Stimulated activated CD8-positive, alpha-beta memory T cell treated with anti-CD3 and anti-CD28 coated beads, Interleukin-12 subunit alpha, Interleukin-12 subunit beta, amount 100 ng/mL, for 24 hours (primary cell): ENCODE results near the gene CARD16.
"Not testable (repeated sequence)": the region's sequence is repeated elsewhere in the genome, so short reads cannot be mapped to it uniquely, and the experiment has no call there.

ENCODE experiments used
- DNase-seq: peaks from one replicate; pipeline ENCODE4 v3.0.0-alpha.2; 2020; ENCODE audit errors: extremely low read depth

Gene CARD16

DNA sequence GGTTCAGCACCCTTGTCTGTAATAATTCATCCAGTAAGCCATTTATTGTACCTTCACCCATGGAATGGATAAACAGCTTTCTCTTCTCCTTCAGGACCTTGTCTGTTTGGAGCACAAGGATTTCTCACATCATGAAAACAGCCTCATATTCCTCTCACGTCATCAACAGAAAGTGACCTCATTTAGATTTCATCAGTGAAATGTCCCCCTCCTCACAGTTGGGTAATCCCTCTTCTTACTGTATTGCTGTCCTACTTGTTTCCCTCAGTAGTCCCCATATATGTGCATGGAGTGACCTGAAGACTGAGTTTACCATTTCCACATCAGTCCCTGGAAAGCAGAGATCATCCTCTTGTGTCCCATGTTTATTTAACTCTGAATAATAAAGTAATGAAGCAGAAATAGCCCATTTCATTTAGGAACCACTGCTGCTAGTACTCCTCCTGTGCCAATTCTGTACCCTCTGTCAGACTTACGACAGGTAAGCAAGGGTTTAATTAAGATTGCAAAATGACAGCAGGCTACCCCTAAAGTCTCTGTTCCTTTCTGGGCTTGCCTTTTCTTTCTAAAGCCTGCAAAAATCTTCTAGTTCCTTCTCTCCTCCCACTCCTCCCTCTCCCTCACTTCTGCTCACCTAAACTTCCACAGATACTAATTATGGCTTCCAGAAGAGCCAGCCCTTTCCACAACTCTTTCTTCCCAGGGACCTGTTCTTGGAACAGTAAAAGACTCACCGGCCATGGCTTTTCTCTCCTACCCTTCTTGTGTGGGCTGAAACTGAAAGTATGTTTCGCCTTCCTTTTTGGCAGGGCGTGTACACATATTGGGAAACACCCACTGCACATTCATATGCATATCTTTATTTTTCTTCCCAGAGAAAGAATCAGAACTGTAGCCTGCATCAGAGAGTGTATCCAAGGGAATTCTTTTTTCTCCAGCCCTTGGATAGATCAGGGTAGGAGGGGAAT is at the start of gene CARD16:
Gene CARD16 (minus strand): TSS at position 779 of the 968 bp plus-strand sequence. CDS start 38 bp downstream, at position 741.
- DNase-seq, result not testable (repeated sequence)

- no peak for DNase-seq
Measured at GRCh38 chr11:105092256-105093239, 47.4 kb upstream of the CARD16 start.

DNA sequence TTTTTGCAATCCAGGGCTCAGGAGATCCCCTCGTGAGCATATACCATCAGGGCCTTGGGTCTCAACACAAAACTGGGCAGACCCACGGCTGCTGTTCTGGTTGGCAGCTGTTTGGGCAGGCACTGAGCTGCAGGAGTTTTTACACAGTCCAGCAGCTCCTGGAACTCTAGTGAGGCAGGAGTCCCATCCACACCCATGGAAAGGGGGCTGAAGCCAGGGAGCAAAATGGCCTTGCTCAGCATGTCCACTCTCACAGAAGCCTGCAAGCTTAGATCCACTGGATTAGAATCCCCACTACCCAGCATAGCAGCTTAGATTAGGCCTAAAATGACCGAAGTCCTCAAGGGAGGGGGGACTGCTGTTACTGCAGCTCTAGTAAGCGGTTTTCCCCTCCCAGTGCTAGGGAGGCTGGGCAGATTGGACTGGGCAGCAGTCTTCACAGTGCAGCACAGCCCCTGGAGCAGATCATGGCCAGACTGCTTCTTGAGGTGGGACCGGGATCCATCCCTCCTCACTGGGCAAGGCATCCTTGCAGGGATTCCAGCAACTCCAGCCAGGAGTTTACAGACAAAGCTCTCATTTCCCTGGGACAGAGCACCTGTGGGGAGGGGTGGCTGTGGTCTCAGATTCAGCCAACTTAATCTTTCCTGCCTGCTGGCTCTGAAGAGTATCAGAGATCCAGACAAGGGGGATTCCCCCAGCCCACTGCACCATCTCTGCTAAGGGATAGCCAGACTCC is 36.4 kb upstream of the CARD16 start:
- no peak for DNase-seq

GRCh38 chr11:105080171-105080906 is 35.2 kb upstream of the CARD16 start:
- not testable (repeated sequence) for DNase-seq

DNA sequence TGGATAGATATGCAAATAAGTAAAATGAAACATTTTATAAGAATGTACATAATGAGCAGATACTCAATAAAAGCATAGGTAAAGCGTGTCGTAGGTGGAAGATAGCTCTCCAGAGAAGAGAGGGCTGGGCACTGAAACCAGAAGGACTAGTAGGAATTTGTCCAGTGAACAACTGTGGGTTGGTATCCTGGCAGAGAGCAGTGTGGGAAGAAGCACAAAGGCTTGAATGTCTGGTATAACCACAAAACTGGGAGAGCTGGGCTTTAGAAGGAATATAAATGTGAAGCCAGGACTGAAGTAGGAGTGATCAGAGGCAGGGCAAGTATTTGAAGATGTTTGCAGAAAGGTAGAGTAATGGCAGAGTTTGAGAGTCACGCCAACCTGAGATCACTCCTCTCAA is 33.1 kb upstream of the CARD16 start:
- DNase-seq, result no peak

- DNase-seq, result not testable (repeated sequence)
Measured at GRCh38 chr11:105077141-105077790, 32.1 kb upstream of the CARD16 start.

DNA sequence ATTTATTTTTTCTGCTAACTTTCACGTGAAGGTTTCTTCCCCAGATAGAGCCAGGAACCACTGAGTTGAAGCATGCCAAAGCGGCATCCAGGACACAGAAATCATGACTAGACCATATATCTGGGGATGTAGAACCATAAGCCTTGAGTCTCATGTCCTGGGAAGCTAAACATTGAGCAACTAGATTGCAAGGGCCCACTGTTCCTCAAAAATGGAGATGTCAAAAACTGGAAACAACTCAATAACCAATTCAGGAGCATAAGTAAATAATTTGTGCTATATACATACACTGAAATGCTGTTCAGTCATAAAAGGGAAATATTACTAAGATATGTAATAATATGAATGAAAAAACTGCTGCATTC is 29.0 kb upstream of the CARD16 start:
- DNase-seq, result no peak

DNA sequence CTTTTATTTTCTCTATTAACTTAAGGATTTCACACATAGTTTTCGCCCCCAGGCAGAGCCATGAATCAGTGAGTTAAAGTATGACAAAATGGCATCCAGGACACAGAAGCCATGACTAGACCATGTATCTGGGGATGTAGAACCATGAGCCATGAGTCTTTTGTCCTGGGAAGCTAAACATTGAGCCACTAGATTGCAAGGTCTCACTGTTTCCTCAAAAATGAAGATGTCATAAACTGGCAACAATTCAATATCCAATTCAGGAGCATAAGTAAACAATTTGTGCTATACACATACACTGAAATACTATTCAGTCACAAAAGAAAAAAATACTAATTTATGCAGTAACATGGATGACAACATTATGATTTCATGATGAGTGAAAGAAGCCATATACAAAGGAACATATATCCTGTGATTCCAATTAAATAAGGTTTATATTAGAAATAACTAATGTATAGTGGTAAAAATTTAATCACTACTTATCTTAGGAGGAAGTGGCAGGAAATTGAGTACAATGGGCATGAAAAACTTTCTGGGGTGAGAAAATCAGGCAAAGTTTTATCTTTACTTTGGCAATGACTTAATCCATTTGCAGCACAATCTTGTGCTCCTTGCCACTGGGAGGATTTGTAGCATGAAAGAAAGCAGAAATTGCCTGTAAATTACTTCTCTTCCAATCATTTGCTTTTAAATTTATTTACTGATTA is 28.5 kb upstream of the CARD16 start:
- DNase-seq, result no peak

GRCh38 chr11:105072080-105072479 is 26.9 kb upstream of the CARD16 start:
- not testable (repeated sequence) for DNase-seq

DNA sequence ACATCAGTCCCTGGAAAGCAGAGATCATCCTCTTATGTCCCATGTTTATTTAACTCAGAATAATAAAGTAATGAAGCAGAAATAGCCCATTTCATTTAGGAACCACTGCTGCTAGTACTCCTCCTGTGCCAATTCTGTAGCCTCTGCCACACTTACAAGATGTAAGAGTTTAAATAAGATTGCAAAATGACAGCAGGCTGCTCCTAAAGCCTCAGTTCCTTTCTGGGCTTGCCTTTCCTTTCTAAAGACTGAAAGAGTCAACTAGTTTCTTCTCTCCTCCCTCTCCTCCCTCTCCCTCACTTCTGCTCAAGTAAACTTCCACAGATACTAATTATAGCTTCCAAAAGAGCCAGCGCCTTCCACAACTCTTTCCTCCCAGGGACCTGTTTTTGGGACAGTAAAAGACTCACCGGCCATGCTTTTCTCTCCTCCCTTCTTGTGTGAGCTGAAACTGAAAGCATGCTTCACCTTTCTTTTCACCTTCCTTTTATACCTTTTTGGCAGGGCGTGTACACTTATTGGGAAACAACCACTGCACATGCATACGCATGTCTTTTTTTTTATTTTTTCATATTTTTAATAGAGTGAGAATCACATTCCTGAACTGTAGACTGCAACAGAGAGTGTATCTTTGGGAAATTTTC is 26.1 kb upstream of the CARD16 start:
- DNase-seq, result no peak

DNA sequence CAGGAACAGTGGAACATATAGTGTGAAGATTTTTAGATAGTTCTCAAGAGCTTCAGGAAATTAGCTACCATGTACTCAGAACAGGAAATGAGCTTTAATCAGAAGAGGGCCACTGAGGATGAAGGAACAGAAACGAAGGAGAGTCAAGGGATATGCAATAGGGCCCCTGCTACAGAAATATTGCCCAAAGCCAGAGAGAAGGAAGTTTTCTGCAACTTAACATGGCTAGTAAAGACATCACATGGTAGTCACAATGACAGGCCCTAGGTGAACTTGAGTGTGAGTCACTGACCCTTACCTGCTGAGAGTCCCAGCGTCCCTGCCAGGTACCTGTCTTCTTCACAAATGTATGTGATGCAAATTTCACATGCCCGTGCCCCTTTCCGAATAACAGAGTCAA is 25.2 kb upstream of the CARD16 start:
- no peak for DNase-seq

DNA sequence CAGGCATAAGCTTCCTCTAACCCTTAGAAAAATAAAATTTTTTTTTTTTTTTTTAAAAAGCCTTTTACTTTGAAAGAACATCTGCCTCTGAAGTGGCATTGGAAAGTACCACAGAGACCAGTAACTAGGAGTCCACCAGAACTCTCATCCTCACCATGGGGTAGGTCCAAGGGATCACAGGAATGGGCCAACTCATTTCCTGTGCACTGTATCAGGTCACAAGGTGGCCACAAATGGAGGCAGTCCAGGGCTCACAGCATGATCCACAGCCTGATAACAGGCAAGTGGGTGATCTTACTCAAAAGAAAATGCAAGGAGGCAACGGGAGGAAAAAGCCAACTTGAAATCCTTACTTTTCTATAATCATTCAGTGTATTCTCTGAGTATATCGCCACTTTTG is 24.6 kb upstream of the CARD16 start:
- DNase-seq, result not testable (repeated sequence)

DNA sequence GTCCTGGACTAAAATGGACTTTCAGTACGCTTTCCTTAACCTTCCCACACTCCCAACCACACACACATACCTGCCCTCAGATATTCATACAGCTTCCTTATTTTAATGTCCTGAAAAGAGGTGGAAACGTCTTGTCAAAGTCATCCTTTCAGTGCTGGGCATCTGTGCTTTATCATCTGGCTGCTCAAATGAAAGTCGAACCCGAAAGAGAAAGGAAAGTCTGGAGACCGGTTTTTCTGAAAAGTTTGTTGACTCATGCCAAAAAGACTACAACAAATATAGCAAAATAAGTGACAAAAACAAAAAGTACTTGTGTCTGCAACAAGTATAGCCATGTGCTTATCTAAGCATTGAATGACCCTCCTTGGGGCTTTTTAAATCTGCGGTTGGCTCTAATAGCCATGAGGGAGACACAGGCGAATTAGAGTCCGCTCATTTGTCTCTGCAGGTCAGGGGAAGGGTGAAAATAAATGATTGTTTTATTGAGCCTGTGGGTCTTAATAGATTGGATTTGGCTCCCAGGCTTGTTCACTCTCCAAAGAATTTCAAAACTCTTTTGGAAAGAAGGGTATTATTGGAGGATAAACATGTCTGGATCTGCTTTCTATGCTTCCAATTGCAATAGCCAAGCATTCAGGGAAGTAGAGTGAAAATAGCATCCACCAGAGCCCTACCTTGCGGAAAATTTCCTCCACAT is 18.3 kb upstream of the CARD16 start:
- not testable (repeated sequence) for DNase-seq

DNA sequence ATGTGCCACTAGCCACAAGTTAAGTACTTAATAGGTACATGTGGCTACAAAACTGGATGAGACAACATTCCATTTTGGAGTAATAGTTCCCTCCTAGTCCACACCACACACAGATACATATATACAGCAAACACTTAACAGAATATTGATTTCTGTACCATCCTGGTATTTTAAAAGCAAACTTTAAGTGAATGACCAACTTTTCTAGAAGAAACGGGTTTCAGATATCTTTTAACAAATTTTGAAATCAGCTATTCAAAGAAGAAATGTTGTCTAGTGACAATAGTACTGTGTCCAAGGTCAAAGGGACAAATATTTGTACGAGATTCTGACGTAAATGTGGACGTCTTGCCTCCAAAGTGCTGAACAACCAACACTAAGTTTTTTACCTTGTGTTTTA is 12.3 kb upstream of the CARD16 start:
- DNase-seq, result no peak

GRCh38 chr11:105056446-105056845 is 11.3 kb upstream of the CARD16 start:
- DNase-seq, result no peak

DNA sequence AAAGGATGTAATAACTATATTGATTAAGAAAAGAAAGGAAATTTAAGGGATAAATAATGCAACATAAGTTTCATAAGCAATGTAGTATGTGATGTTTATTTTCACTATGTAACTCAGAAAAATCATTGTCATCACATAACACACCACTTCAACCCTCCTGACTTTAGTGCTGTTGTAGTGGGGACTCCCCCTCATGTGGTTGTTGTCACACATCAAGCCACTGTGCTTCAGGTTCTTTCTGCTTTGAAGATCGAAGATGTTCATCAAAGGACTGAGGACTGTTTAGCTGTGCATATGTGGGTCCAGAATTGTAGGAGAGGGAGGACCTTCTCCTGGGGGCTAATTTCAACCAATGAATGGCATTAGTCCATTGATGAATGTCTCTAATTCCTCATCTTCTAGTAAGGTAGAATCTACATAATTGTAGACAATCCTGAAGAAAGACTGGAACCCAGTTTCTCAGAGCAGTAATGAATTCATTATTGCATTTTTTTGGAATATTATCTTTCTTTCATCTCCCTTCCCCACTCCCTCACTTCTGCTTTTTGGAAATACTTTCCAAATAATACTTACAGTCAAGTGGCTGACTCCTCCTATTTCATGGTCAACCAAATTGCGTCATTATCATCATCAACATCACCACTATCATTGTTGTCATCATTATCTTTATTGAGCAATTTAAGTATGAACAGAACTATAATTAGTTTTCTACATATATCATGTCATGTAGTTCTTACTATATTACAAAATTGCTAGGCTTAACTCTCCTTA is 9.8 kb upstream of the CARD16 start:
- DNase-seq, result no peak

GRCh38 chr11:105052487-105052886 is 7.4 kb upstream of the CARD16 start:
- DNase-seq, result no peak

- no peak for DNase-seq
Measured at GRCh38 chr11:105051559-105051958, 6.4 kb upstream of the CARD16 start.
